HepG2 (cell line): ENCODE data around the gene PTPRF. TPM values are rescaled to one million over a fixed set of nuclear protein-coding genes. Genes with fewer than 3 reads are reported as not detected.
A peak's percentile ranks its signal among the peaks of the same experiment; 100 is the strongest.

Source experiments
- ARID3A ChIP-seq: IDR thresholded peaks from 2 replicates; pipeline ENCODE4 v1.6.1; 2012; ENCODE audit warnings: low read depth, low read length, improper control_type of control experiment
- ATF6 ChIP-seq: sonication (generic); formaldehyde crosslinking; conservative IDR thresholded peaks from 2 replicates; pipeline ENCODE4 v1.4.0; 2020; ENCODE audit warnings: missing genetic modification reagents
- CBFB ChIP-seq: sonication (generic); formaldehyde crosslinking; IDR thresholded peaks from 2 replicates; pipeline ENCODE4 v1.4.0; 2020; ENCODE audit warnings: missing genetic modification reagents
- FOXO1 ChIP-seq: sonication (generic); formaldehyde crosslinking; IDR thresholded peaks from 2 replicates; pipeline ENCODE4 v1.4.0; 2020; ENCODE audit warnings: missing genetic modification reagents
- GLI4 ChIP-seq: sonication (generic); formaldehyde crosslinking; IDR thresholded peaks from 2 replicates; pipeline ENCODE4 v1.5.1; 2020; ENCODE audit warnings: missing genetic modification reagents, mild to moderate bottlenecking, moderate library complexity, borderline replicate concordance
- HNRNPK ChIP-seq: fragments of 200-400 bp; formaldehyde crosslinking; IDR thresholded peaks from 2 replicates; pipeline ENCODE4 v1.6.1; 2018; ENCODE audit warnings: low read length, low read depth, moderate library complexity, mild to moderate bottlenecking; ENCODE audit not compliant: poor library complexity, severe bottlenecking
- HOXA3 ChIP-seq: sonication (generic); formaldehyde crosslinking; IDR thresholded peaks from 2 replicates; pipeline ENCODE4 v1.5.0; 2020; ENCODE audit warnings: missing genetic modification reagents
- KLF13 ChIP-seq: sonication (generic); formaldehyde crosslinking; IDR thresholded peaks from 2 replicates; pipeline ENCODE4 v1.4.0; 2020; ENCODE audit warnings: mild to moderate bottlenecking, missing genetic modification reagents
- MZF1 ChIP-seq: sonication (generic); formaldehyde crosslinking; IDR thresholded peaks from 2 replicates; pipeline ENCODE4 v1.8.1; 2023; ENCODE audit warnings: mild to moderate bottlenecking, missing genetic modification reagents, borderline replicate concordance
- NFKB2 ChIP-seq: sonication (generic); formaldehyde crosslinking; IDR thresholded peaks from 2 replicates; pipeline ENCODE4 v1.4.0; 2020; ENCODE audit warnings: missing genetic modification reagents, borderline replicate concordance
- NFYC ChIP-seq: IDR thresholded peaks from 2 replicates; pipeline ENCODE4 v1.6.1; 2016; ENCODE audit warnings: missing genetic modification reagents, missing compliant biosample characterization
- ZMAT5 ChIP-seq: sonication (generic); formaldehyde crosslinking; IDR thresholded peaks from 2 replicates; pipeline ENCODE4 v1.5.0; 2020; ENCODE audit warnings: mild to moderate bottlenecking, low read depth, missing genetic modification reagents, borderline replicate concordance
- ZNF180 ChIP-seq: sonication (generic); formaldehyde crosslinking; IDR thresholded peaks from 2 replicates; pipeline ENCODE4 v1.4.0; 2020; ENCODE audit warnings: low read depth, missing genetic modification reagents, borderline replicate concordance
- ZNF292 ChIP-seq: sonication (generic); formaldehyde crosslinking; IDR thresholded peaks from 2 replicates; pipeline ENCODE4 v1.8.1; 2022; ENCODE audit warnings: mild to moderate bottlenecking, low read depth, missing genetic modification reagents, borderline replicate concordance
- ZNF333 ChIP-seq: sonication (generic); formaldehyde crosslinking; IDR thresholded peaks from 2 replicates; pipeline ENCODE4 v1.4.0; 2020; ENCODE audit warnings: mild to moderate bottlenecking, missing genetic modification reagents, borderline replicate concordance
- ZNF441 ChIP-seq: sonication (generic); formaldehyde crosslinking; IDR thresholded peaks from 2 replicates; pipeline ENCODE4 v1.7.0; 2021; ENCODE audit warnings: missing genetic modification reagents, borderline replicate concordance
- ZNF652 ChIP-seq: IDR thresholded peaks from 2 replicates; pipeline ENCODE4 v1.6.1; 2016; ENCODE audit warnings: low read depth, borderline replicate concordance
- ZNF766 ChIP-seq: sonication (generic); formaldehyde crosslinking; IDR thresholded peaks from 2 replicates; pipeline ENCODE4 v1.5.0; 2020; ENCODE audit warnings: missing genetic modification reagents, borderline replicate concordance
- ZSCAN31 ChIP-seq: sonication (generic); formaldehyde crosslinking; IDR thresholded peaks from 2 replicates; pipeline ENCODE4 v1.5.0; 2020; ENCODE audit warnings: low read depth, mild to moderate bottlenecking, missing genetic modification reagents
- polyA plus RNA-seq, 8 experiments: library from polyadenylated mRNA; depleted of rRNA in 3 of 8; stranded (reverse) in 7 of 8; unstranded in 1 of 8; fragments of >200 nt; fragmentation: Illumina TruSeq in 4 of 8; extraction: Trizol in 4 of 8; gene quantifications; 2 replicates each; pipeline versions ENCODE4 v1.2.1 to v1.2.3, GENCODE V29; 2011 to 2016; ENCODE audit warnings: low read depth in 4 of 8, missing spikeins in 1 of 8, mixed read lengths in 1 of 8; ENCODE audit not compliant: insufficient read depth in 1 of 8
- total RNA-seq, 5 experiments: library from RNA; depleted of rRNA; stranded (reverse); fragments of >200 nt; fragmentation: Illumina TruSeq; extraction: Trizol; gene quantifications; 2 replicates each; pipeline ENCODE4 v1.2.3, GENCODE V29; 2016; ENCODE audit warnings: low read depth in 1 of 5
- TF ChIP-seq, protein P1 (sequence below): sonication (generic); formaldehyde crosslinking; IDR thresholded peaks from 2 replicates; pipeline ENCODE4 v1.4.0; 2020; ENCODE audit warnings: missing genetic modification reagents

Gene PTPRF
- total and polyA plus RNA-seq, 2 of the 13 experiments (the other 11 are each of a cell fraction or from before 2014, with no cell fraction given) = 55.9 to 167 TPM

GRCh38 chr1:43541721-43542401 lies 11.2 kb downstream of the PTPRF start (continued):
- TF ChIP-seq ZNF180 (CRISPR knock-in tag) (no peak), FOXO1 (CRISPR knock-in tag) (no peak), ZNF652 (no peak), MZF1 (CRISPR knock-in tag) (no peak), NFKB2 (0 out of 2 replicates have a peak, but pooled peaks have one; percentile 26), ZMAT5 (CRISPR knock-in tag) (no peak), HNRNPK (no peak), ARID3A (no peak), ZSCAN31 (CRISPR knock-in tag) (0 out of 2 replicates have a peak, but pooled peaks have one; percentile 41), HOXA3 (CRISPR knock-in tag) (peak; percentile 14; the same call in 1 of the 2 replicates), ZNF441 (CRISPR knock-in tag) (no peak), ZNF766 (CRISPR knock-in tag) (no peak), NFYC (no peak), ZNF292 (CRISPR knock-in tag) (peak; percentile 54; the same call in 1 of the 2 replicates), ZNF333 (CRISPR knock-in tag) (no peak), CBFB (CRISPR knock-in tag) (no peak), KLF13 (no peak), GLI4 (CRISPR knock-in tag) (no peak), ATF6 (CRISPR knock-in tag) (no peak)
- TF ChIP-seq, protein P1, sequence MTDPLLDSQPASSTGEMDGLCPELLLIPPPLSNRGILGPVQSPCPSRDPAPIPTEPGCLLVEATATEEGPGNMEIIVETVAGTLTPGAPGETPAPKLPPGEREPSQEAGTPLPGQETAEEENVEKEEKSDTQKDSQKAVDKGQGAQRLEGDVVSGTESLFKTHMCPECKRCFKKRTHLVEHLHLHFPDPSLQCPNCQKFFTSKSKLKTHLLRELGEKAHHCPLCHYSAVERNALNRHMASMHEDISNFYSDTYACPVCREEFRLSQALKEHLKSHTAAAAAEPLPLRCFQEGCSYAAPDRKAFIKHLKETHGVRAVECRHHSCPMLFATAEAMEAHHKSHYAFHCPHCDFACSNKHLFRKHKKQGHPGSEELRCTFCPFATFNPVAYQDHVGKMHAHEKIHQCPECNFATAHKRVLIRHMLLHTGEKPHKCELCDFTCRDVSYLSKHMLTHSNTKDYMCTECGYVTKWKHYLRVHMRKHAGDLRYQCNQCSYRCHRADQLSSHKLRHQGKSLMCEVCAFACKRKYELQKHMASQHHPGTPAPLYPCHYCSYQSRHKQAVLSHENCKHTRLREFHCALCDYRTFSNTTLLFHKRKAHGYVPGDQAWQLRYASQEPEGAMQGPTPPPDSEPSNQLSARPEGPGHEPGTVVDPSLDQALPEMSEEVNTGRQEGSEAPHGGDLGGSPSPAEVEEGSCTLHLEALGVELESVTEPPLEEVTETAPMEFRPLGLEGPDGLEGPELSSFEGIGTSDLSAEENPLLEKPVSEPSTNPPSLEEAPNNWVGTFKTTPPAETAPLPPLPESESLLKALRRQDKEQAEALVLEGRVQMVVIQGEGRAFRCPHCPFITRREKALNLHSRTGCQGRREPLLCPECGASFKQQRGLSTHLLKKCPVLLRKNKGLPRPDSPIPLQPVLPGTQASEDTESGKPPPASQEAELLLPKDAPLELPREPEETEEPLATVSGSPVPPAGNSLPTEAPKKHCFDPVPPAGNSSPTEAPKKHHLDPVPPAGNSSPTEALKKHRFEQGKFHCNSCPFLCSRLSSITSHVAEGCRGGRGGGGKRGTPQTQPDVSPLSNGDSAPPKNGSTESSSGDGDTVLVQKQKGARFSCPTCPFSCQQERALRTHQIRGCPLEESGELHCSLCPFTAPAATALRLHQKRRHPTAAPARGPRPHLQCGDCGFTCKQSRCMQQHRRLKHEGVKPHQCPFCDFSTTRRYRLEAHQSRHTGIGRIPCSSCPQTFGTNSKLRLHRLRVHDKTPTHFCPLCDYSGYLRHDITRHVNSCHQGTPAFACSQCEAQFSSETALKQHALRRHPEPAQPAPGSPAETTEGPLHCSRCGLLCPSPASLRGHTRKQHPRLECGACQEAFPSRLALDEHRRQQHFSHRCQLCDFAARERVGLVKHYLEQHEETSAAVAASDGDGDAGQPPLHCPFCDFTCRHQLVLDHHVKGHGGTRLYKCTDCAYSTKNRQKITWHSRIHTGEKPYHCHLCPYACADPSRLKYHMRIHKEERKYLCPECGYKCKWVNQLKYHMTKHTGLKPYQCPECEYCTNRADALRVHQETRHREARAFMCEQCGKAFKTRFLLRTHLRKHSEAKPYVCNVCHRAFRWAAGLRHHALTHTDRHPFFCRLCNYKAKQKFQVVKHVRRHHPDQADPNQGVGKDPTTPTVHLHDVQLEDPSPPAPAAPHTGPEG = no peak
